ENCODE measurements around the gene ASCL3.
"Not testable (repeated sequence)": the region's sequence is repeated elsewhere in the genome, so short reads cannot be mapped to it uniquely, and the experiment has no call there.

ASCL3 gene, protein sequence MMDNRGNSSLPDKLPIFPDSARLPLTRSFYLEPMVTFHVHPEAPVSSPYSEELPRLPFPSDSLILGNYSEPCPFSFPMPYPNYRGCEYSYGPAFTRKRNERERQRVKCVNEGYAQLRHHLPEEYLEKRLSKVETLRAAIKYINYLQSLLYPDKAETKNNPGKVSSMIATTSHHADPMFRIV

DNA sequence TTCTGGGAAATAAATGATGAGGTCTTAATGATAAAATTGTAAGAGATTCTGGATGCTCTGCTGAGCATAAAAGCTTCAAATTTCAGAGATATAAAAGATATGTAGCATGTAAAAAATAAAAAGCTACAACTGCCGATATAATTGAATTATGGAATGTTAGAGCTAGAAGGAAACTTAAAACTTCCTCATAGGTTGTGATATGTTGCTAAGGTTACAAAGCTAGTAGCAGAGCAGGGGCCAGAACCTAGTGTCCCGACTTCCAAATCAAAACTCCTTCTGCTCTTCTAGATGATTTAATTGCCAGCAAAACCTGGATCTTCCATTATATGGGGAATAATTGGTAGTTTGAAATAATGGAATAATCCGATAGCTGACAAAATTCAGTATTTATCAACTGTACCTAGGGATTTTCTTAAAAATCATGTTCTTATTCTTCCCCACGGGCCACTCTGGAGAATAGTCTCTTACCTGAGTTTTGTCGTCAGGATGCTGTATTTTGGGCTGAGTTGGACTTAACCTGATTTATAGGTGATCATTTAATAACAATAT lies at the start of gene ASCL3:
Gene ASCL3 (minus strand): TSS at position 499 of the 549 bp plus-strand sequence. CDS start 4,855 bp downstream, outside the sequence.
- no peak for DNase-seq

DNA sequence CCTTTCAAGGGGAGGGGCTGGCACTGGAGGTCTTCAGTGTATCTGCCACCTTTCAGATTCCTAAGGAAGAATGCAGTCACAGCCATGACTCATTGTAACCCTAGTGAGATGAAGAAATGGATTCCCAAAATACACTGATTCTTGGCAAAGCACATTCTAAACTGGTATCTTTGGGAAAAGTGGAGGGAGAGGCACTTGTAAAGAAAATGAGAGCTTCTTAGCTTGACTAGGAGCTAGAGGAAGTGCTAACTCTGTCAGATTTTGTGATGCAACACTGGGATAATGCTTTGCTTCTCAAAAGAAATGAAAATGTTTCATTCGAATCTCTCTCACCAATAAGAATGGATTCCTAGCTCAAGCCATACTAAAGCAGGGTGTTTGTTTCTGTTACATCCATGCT lies 46.6 kb upstream of the ASCL3 start:
- no peak for DNase-seq

DNA sequence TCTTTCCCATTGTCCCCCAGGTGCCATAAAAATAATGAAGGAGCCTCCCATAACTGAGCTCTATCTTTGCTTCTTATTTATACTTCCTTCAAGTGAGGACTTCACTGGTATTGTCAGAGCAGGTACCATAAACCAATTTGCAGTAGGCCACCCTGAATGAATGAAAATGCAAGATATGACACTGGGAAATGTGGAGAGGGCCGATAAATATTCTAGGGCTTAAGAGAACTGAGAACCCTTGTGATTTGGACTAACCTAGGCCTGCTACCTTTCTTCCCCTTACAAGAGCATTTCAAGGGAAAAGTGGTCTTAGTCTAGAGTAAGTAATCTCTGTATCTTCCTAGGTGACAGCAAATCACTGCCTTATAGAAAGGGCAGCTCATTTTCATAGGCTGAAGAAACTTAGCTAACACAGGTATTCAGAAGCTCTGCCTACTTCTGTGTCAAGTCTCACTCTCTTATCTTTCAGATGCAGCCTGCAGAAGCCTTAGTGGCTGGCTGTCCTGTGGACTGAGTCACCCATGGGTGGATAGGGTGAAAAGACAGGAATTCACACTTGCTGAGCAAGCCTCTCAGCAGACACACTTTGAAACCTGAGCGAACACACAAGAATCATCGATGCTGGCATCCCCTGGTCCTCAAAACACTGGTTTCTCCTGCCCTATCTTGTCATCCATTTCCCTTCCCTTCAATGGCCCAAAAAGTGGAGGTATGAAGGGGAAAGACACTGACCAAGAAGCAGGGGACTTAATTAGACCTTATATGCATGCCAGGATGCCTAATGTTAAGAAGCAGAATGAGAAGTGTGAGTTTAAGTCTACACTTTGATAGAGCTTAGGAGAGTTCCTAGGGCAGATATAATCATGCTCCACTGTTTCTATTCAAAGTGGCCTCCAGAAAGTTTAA lies 45.8 kb upstream of the ASCL3 start:
- no peak for DNase-seq

DNA sequence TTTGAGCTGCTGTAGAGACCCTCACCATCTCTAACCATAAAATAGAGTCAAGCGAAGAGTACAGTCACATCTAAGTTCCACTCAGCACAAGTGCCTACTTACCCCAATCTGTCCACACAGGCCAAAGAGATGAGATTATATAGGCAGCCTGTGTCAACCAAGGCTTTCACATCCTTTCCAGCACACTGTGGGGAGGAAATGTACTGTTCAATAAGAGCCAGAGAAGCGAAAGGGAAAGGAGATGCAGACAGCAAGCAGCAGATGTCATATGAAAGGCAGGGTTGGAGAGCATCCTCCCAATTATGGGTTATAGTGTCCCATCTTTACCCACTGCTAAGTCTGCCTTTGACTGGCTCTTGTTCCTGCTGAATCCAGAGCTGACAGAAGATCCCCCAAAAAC lies 44.6 kb upstream of the ASCL3 start:
- no peak for DNase-seq

DNA sequence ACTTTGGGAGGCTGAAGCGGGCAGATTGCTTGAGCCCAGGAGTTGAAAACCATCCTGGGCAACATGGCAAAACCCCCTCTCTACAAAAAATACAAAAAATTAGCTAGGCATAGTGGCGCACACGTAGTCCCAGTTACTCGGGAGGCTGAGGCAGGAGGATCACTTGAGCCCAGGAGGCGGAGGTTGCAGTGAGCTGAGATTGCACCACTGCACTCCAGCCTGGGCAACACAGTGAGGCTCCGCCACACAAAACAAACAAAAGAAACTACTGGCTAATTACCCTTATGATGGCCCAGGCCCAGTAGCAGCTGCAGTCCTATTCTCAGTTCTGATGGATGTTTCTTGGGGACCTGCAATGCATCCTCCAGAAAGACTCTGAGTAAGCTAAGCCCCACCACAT lies 44.0 kb upstream of the ASCL3 start:
- not testable (repeated sequence) for DNase-seq

DNA sequence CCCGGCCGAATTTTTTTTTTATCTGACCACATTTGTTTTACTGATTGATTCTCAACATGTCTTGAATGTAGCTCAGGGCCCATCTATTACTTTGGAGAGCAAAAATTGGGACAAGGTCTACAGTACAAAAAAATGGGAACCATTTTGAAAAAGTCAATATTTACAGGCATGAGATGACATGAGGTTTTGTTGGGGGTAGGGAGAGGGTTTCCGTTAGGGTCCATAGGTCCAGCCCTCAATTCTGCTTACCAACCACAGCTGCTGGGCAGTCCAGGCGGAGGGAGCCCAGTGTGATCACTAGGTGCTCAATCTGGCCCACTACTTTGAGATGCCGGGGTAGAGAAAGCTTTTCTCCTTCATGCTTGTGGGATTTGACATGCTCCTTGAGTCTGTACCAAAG lies 42.6 kb upstream of the ASCL3 start:
- no peak for DNase-seq

DNA sequence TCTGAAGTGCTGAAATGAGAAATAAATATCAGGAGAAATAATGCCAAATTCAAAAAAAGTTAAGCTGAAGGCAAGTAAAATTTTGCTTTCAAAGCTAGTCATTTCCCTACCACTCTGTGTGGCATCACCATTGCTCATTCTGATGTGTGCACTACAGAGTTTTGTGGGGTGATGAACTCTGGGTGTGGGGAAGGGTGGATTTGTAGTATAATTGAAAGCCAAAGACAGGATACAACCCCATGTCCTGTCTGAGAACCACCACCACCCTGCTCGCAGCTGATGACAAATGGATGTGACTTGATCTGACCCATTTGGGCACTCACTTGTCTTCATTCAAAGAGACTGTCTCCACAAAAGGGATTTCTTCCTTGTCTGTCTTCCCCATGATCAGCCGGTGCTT lies 40.7 kb upstream of the ASCL3 start:
- no peak for DNase-seq

DNA sequence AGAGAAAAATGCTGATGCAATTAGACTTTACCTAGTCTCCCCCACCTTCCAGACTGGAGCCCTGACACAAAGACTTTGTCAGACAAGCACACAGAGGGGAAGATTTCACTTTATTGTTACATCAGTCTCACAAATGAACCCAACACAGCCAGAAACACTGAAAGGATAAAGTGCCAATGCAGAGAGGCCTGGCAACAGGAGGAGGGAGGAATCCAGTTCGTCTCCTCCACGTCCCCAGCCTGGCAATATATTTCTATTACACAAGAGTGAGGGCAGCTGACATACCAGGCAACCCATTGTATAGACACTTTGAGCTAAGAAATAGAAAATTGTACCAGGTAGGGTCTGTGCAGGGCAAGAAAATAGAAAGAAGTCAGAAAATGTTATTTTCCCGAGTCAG lies 37.7 kb upstream of the ASCL3 start:
- no peak for DNase-seq

DNA sequence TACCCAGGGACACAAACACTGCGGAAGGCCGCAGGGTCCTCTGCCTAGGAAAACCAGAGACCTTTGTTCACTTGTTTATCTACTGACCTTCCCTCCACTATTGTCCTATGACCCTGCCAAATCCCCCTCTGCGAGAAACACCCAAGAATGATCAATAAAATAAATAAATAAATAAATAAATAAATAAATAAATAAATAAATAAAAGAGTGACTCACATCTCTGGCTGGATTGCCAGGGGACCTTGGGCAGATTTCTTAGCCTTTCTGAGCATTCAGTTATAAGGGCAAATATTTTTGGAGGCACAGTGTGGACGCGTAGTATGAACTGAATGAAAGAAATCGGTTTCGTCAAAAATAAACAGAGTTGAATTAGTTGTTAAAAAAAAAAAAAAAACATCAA lies 36.5 kb upstream of the ASCL3 start:
- DNase-seq = not testable (repeated sequence)

DNA sequence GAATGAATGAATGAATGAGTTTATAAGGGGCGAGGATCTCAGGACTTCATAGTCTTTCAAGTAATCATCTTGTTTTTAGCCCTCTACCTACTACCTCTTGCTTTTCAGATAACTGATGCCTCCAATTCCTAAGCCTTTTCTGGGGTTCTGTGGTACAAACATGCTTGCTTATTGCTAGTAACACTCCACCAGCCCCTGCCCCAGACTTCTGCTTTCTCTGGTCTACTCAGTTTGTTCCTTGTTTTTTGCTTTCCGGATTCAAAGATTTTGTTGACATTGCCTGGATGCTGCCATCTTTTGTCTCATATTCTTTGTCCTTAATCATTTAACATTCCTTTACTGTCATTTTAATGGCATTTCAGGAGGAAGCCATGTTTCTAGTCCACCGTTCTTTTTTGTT lies 30.3 kb upstream of the ASCL3 start:
- DNase-seq = no peak

DNA sequence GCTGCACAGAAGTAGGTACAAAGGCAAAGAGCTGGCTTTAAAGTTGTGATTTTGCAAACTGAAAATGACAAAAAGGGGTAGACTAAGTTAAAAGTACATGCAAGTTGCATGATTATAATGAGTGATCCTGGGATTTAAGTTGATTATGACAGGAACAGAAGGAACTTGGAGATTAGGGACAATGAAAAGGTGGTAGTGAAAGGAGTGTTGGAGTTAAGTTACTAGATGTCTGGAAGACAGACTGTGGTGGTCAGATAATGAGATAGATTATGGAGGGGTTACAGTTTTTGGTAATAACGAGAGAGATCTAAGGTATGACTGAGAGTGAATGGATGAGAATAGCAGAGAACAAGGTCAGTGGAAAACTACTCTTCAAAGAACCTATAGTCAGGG lies 29.1 kb upstream of the ASCL3 start:
- no peak for DNase-seq

DNA sequence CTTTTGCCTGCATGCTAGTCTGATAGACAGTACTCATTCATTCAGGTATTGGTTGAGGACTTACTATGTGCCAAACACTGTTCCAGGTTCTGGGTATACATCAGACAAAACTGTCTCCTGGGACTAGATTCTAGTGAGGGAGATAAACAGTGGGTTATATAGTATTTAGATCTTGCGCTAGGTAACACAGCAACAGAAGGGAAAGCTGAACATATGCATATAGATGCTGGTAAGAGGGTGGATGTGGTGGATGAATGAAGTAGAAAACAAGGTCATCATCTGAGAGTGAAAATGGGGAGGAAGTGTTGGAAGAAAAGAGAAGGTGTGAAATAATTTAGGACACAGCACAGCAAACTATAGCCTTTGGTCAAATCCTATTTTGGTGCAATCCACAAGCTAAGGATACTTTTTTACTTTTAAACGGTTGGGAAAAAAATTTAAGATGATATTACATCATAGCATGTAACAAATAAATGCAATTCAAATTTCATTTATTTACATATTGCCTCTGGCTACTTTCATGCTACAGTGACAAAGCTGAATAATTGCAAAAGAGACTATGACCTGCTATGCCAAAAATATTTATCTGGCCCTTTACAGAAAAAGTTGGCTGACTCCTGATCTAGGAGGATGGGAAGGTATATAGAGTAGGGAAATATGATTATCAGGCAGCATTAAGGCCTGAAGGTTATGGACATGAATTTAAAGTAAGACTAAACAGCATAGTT lies 28.5 kb upstream of the ASCL3 start:
- DNase-seq = no peak

DNA sequence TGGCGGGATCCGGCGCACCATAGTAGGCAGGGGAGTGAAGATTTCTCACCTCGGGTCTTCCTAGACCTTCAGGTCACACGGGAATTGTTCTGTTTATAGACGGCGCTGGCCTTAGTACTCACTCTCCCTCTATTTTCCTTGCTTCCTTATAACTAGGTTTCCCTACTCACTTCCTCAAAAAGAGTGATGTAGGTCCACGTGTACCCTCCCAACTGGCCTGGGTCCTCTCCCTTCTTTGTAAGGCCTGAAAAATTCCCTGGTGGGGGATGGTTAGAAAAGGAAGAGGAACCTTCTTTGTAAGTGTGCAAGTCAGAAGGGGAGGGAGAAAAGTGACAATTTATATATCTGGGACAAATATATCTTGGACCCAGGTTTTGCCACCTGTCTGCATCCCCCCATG lies 24.4 kb upstream of the ASCL3 start:
- DNase-seq = no peak

DNA sequence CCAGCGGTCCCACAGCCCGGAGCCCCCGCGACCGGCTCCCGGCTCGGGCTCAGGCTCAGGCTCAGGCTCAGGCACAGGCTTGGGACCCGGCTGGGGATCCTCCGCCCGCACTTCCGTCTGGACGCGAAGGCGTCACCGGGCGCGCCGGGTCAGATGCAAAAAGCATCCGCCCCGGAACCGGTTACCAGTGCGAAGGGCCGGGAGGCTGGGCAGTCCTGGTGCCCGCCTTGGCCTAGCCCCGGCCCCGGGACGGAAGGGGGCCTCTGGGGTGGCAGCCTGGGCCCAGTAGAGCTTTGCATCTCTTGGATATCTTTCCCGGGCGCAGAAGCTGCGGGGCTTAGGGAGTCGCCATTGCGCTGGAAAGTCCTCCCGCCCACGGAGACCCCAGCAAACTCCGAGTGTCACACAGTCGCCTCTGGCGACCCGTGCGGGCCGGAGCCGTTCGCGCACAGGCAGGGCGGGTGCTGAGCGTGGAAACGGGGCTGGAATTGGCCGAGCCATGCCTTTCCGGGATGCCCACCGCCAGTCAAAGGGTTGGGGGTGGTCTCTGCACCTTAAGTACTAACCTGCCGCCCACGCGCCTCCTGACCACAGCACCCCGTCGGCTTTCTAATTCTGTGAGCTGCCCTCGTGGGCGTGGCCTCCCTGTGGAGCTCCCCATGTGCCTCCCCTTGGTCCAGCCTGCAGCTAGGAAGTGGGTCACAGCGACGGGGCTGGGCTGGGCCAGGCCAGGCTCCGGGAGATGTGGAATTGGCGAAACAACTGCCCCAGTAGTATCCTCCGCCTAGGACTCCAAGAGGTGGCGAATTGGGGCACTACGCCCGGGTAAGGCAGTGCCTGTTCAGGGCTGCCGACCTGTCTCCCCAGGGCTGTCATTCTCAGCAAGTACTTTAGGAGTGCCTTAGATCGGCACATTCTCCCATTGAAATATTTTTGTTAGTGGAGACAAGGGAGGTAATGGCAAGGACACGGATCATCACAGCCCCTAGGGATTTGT lies 21.8 kb upstream of the ASCL3 start, which contains the start of gene TMEM9B:
Gene TMEM9B (minus strand): TSS at position 119 of the 997 bp plus-strand sequence. CDS start 129 bp downstream, outside the sequence.
- peak; percentile 22 for DNase-seq

DNA sequence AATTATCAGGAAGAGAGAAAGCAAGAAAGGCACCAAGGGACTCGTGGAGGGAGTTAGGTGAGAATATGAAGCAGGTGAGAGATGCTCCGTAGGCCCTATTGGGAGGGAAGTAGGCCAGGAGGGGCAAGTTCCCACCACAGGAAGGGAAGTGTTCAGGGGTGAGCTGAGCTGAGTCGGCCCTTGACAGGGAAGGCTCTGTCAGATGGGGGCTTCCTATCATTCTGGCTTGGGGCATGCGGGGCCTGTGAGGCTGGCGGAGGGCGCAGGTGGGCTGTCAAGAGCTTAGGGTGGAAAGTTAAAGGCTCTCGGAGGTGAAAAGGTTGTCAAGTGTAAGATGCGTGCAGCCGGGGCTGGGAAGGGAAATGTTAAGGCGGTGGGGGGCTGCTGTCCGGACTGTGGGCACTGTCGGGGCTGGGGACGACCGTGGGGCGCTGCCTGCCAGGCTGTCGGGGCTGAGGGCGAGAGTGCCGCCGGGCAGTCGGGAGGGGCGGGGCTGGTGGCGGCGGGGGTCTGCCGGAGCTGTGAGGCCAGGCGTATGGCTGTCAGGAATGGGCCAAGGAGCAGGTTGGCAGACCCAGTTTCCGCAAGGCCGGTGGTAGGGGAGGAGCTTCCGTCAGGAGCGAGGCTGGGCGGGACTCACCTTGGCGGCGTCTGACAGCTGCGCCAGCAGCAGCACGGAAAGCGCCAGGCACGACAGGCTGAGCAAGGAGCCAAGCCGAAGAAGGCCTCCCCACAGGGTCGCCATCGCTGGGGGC lies 20.9 kb upstream of the ASCL3 start:
- no peak for DNase-seq

DNA sequence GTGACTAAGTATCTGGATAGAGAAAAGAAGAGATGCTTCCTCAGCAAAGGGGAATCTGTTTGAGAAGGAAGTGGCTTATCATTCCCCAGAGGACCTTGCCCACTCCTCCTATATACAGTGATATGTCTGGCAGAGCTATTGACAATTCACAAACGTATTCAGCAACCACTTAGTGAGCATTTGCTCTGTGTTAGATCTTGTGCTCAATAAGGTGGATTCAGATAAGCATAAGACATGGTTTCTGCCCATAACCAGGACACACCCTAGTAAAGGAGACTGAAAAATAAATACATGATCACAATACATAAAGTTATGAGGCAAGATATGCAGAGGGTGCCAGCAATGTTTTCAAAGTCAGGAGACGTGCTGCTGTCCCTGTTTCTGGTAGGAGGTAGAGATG lies 20.0 kb upstream of the ASCL3 start:
- DNase-seq = no peak

DNA sequence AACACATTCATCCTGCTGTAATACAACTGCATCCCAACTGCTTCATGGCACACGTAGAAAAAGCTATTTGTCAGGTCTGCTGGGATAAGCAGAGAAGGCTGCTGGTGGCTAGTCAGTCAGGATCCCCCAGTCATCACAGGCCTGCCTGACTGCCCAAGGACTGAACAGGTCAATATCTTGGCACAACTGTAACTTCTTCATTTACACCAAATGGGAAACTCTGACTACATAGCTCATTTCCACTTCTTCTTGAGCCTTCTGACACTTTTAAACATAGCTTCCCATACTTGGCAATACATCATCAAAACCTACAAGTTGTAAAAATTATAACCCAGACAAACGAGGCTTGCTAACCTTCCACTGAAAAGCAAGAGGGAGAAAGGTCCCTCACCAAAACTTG lies 18.6 kb upstream of the ASCL3 start:
- no peak for DNase-seq

DNA sequence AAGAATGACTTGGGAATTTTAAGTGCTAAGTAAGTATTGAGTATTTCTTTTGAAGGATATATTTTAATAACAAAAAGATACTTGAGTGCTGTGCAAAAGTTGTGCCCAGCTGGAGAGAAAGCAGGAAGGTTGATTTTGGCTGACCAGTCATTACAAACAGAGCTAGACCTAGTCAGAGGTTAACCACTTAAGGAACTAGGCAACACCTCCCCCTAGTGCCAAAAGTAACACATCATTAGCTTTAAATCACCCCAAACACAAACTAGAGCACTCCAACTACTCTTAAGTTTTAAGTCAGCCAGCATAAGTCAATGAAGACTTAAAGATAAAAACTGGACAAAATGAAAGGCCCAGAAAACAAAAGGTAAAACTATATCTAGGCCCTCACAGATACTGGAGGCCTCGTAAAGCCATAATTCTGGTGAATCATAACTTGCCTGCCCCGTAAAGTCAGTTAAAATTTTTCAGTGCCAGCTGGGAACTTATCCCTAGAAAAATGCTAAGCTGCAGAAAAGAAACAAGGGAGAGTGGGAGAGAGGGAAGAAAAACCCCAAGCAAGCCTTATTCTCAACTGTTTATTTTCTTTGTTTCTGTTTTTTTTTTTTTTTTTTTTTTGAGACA lies 16.8 kb upstream of the ASCL3 start:
- peak; percentile 1 for DNase-seq

DNA sequence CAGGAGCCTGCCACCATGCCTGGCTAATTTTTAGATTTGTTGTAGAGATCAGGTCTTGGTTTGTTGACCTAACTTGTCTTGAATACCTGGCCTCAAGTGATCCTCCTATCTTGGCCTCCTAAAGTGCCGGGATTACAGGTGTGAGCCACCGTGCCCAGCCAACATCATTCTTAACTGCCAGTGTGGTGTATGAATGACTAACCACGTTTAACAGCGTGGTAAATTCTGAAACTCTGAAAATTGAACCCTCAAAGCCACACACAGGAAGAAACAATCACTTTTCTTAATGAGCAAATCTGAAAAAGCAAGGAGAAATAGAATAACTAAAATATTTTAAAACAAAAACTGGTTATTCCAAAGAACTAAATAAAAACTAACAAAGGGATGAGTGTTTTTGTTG lies 14.0 kb upstream of the ASCL3 start:
- DNase-seq = no peak

DNA sequence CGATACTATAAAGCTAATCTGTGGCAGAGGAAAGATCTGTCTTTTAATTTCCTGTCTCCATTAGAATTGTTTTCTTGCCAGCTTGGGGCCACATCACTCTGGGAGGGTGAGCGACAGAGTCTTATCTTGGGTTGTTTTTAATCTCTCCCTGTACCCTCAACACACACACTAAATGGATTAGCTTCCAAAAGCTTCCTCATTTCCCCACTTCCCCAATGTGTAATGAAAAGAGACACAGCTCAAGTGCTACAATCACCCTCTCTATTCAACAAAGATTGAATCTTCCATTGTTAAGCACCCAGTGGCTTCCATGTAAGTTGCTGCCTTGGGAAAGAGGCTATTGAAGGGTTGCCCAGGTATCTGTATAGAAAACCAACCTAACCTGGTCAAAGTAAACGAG lies 6.1 kb upstream of the ASCL3 start:
- DNase-seq = peak; percentile 3
